Uterus (tissue), 2 donors: ENCODE data around the gene SLC25A22.

ENCODE experiments used
- CTCF ChIP-seq, 4 experiments: fragments of 200-600 bp in 2 of 4; fragments of 450-650 bp in 2 of 4; sonication (generic) in 2 of 4; IDR thresholded peaks; one replicate each; pipeline ENCODE4 v1.5.1; 2016 to 2019; ENCODE audit warnings: antibody characterized with exemption in 4 of 4, mild to moderate bottlenecking in 2 of 4, moderate library complexity in 1 of 4
- POLR2A ChIP-seq, 2 donors: fragments of 450-650 bp; IDR thresholded peaks; one replicate each; pipeline ENCODE4 v1.6.1; 2016; ENCODE audit warnings: antibody characterized with exemption in 2 of 2, mild to moderate bottlenecking in 1 of 2, moderate library complexity in 1 of 2

GRCh38 chr11:786235-787083, 11.6 kb downstream of the SLC25A22 start:
- TF ChIP-seq CTCF (IDR thresholded peaks at IDR 0.05) (no peak), POLR2A (IDR thresholded peaks at IDR 0.05) (no peak)
